HepG2 (cell line): ENCODE measurements around the gene PAM16. TPM values are rescaled to one million over a fixed set of nuclear protein-coding genes. Genes with fewer than 3 reads are reported as not detected.

Experiments
- ATAC-seq: fragments of 200-7000 bp; cut with Tn5 transposase; 3 replicates; pipeline ENCODE4 v1.9.1; 2020; ENCODE audit warnings: mild to moderate bottlenecking, moderate library complexity
- BruUV-seq: library from RNA; stranded (reverse); fragments of 400-500 nt; replicated peaks from 2 replicates; lab custom pipeline; 2021; lab: Mats Ljungman, UMichigan
- CTCF ChIA-PET: fragments of 300-600 bp; formaldehyde crosslinking; extraction: SDS; loops from one replicate; lab custom pipeline; 2021; ENCODE audit warnings: low total read pairs, inconsistent platforms, low intra/inter-chr PET ratio; lab: Yijun Ruan, JAX
- POLR2A ChIA-PET: fragments of 350-600 bp; sonication (Branson Sonifier 250); formaldehyde crosslinking; loops from one replicate; lab custom pipeline; 2020; ENCODE audit warnings: antibody characterized with exemption, inconsistent platforms; lab: Yijun Ruan, JAX
- DNase-seq: peaks from one replicate; pipeline ENCODE4 v3.0.0-alpha.2; 2015; ENCODE audit warnings: low spot score
- FAIRE-seq: peaks from 3 replicates; lab custom pipeline; 2011; peaks lifted over from hg19 to GRCh38; lab: Jason Lieb, UNC
- H2AFZ ChIP-seq: one replicate; pipeline ENCODE4 v1.6.1; 2011; ENCODE audit warnings: low read length, inconsistent platforms
- H3K27ac ChIP-seq: fragments of 300-600 bp; 3 replicates; pipeline ENCODE4 v1.8.0; 2011; ENCODE audit warnings: mixed run types, mild to moderate bottlenecking, mixed read lengths, low read length, inconsistent platforms; ENCODE audit not compliant: insufficient read depth; ENCODE audit errors: extremely low read length
- H3K27me3 ChIP-seq, 2 experiments: fragments of 200-600 bp in 1 of 2; 2 replicates in 1 of 2; 3 replicates in 1 of 2; pipeline versions ENCODE4 v1.6.0 to v1.8.0; 2011; ENCODE audit warnings: low read length in 2 of 2, mild to moderate bottlenecking in 2 of 2, moderate library complexity in 2 of 2, inconsistent platforms in 1 of 2; ENCODE audit not compliant: insufficient read depth in 2 of 2, control insufficient read depth in 1 of 2
- H3K36me3 ChIP-seq, 2 experiments: fragments of 200-600 bp in 1 of 2; replicated peaks in 1 of 2; 2 replicates in 1 of 2; 3 replicates in 1 of 2; pipeline versions ENCODE4 v1.5.1 to v1.8.0; 2011; ENCODE audit warnings: low read length in 2 of 2, inconsistent platforms in 1 of 2; ENCODE audit not compliant: insufficient read depth in 2 of 2, control insufficient read depth in 1 of 2
- H3K4me1 ChIP-seq: 2 replicates; pipeline ENCODE4 v1.5.1; 2012; ENCODE audit warnings: low read length, inconsistent platforms; ENCODE audit not compliant: insufficient read depth
- H3K4me2 ChIP-seq: 2 replicates; pipeline ENCODE4 v1.6.0; 2011; ENCODE audit warnings: low read depth, low read length, inconsistent platforms
- H3K4me3 ChIP-seq, 3 experiments: fragments of 200-600 bp in 1 of 3; sonication (generic), shearing (Covaris generic) in 1 of 3; replicated peaks in 1 of 3; 2 replicates each; pipeline ENCODE4 v1.5.1; 2011 to 2016; ENCODE audit warnings: low read length in 3 of 3, inconsistent platforms in 2 of 3, low read depth in 2 of 3, mild to moderate bottlenecking in 2 of 3, control low read depth in 1 of 3, mixed read lengths in 1 of 3; ENCODE audit not compliant: insufficient read depth in 1 of 3
- H3K79me2 ChIP-seq: one replicate; pipeline ENCODE4 v1.6.1; 2011; ENCODE audit warnings: low read length, inconsistent platforms; ENCODE audit not compliant: insufficient read depth
- H3K9ac ChIP-seq: 2 replicates; pipeline ENCODE4 v1.6.0; 2011; ENCODE audit warnings: mild to moderate bottlenecking, low read depth, low read length, inconsistent platforms; ENCODE audit not compliant: insufficient read depth
- H3K9me3 ChIP-seq: 2 replicates; pipeline ENCODE4 v1.5.1; 2012; ENCODE audit warnings: mild to moderate bottlenecking, low read length
- H4K20me1 ChIP-seq: 2 replicates; pipeline ENCODE4 v1.6.0; 2011; ENCODE audit warnings: inconsistent platforms, mild to moderate bottlenecking, low read length, moderate library complexity; ENCODE audit not compliant: insufficient read depth
- E2F1 ChIP-seq: sonication (generic); formaldehyde crosslinking; IDR thresholded peaks from 2 replicates; pipeline ENCODE4 v1.5.0; 2020; ENCODE audit warnings: missing genetic modification reagents
- PCBP1 ChIP-seq: fragments of 200-400 bp; formaldehyde crosslinking; IDR thresholded peaks from 2 replicates; pipeline ENCODE4 v1.6.1; 2017; ENCODE audit warnings: mild to moderate bottlenecking, low read depth, low read length, borderline replicate concordance
- ZFP36L2 ChIP-seq: sonication (generic); formaldehyde crosslinking; IDR thresholded peaks from 2 replicates; pipeline ENCODE4 v1.4.0; 2020; ENCODE audit warnings: missing genetic modification reagents
- ZNF256 ChIP-seq: sonication (generic); formaldehyde crosslinking; conservative IDR thresholded peaks from 2 replicates; pipeline ENCODE4 v1.4.0; 2020; ENCODE audit warnings: missing genetic modification reagents
- WGBS: methylation state at CpG from one replicate; pipeline ENCODE4 v1.1.6; 2017; ENCODE audit warnings: low lambda C conversion rate; 5-methylcytosine and 5-hydroxymethylcytosine counted together
- in situ Hi-C: cut with HindIII; loops from 2 replicates; pipeline ENCODE4 v1.10.0; 2017; ENCODE audit warnings: low pct_unique_long_range_greater_than_20kb; ENCODE audit not compliant: extremely low pct_ligation_motif_present
- intact Hi-C: fragments of 100-400 bp; cut with micrococcal nuclease; formaldehyde crosslinking; loops from one replicate; pipeline ENCODE4 v1.10.0; 2022; ENCODE audit not compliant: unreplicated experiment
- polyA plus RNA-seq, 8 experiments: library from polyadenylated mRNA; depleted of rRNA in 3 of 8; stranded (reverse) in 7 of 8; unstranded in 1 of 8; fragments of >200 nt; fragmentation: Illumina TruSeq in 4 of 8; extraction: Trizol in 4 of 8; gene quantifications; 2 replicates each; pipeline versions ENCODE4 v1.2.1 to v1.2.3, GENCODE V29; 2011 to 2016; ENCODE audit warnings: low read depth in 4 of 8, missing spikeins in 1 of 8, mixed read lengths in 1 of 8; ENCODE audit not compliant: insufficient read depth in 1 of 8
- total RNA-seq, 5 experiments: library from RNA; depleted of rRNA; stranded (reverse); fragments of >200 nt; fragmentation: Illumina TruSeq; extraction: Trizol; gene quantifications; 2 replicates each; pipeline ENCODE4 v1.2.3, GENCODE V29; 2016; ENCODE audit warnings: low read depth in 1 of 5
- TF ChIP-seq, protein P1 (sequence below): sonication (generic); formaldehyde crosslinking; IDR thresholded peaks from 2 replicates; pipeline ENCODE4 v1.5.0; 2020; ENCODE audit warnings: mild to moderate bottlenecking, missing genetic modification reagents, moderate library complexity

Gene PAM16
- total and polyA plus RNA-seq, 2 of the 13 experiments (the other 11 are each of a cell fraction or from before 2014, with no cell fraction given) = 51.5 to 51.8 TPM

DNA sequence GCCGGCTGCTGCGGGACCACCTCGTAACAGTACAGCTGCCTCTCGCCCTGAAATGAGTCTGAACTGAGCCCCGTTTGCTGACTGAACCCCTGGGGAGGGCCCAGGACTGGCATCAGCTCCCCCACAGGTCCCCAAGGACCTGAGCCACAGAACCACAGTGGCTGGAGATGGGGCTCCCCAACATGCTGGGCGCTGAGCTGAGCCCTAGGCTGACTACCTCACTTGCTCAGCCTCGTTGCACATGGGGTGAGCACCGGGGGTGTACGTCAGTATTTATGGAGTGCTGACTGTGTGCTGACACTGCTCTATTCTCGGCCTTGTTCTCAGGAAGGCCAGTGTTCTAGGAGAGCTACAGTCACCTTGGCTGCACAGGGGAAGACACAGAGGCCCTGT lies 13.9 kb upstream of the PAM16 start:
- no peaks in the 10 kb centered on the region for H3K27me3 ChIP-seq
- no peak overlapping the region for H3K9ac ChIP-seq
- ATAC-seq = no peak
- TF ChIP-seq E2F1 (no peak), ZNF256 (CRISPR knock-in tag) (no peak)
- TF ChIP-seq, protein P1, sequence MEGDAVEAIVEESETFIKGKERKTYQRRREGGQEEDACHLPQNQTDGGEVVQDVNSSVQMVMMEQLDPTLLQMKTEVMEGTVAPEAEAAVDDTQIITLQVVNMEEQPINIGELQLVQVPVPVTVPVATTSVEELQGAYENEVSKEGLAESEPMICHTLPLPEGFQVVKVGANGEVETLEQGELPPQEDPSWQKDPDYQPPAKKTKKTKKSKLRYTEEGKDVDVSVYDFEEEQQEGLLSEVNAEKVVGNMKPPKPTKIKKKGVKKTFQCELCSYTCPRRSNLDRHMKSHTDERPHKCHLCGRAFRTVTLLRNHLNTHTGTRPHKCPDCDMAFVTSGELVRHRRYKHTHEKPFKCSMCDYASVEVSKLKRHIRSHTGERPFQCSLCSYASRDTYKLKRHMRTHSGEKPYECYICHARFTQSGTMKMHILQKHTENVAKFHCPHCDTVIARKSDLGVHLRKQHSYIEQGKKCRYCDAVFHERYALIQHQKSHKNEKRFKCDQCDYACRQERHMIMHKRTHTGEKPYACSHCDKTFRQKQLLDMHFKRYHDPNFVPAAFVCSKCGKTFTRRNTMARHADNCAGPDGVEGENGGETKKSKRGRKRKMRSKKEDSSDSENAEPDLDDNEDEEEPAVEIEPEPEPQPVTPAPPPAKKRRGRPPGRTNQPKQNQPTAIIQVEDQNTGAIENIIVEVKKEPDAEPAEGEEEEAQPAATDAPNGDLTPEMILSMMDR = no peak
- ChIA-PET POLR2A (no interaction called here), CTCF (no interaction called here)
- no peak overlapping the region for H2AFZ ChIP-seq
- no peak overlapping the region for H3K4me3 ChIP-seq
- no peak overlapping the region for H3K27ac ChIP-seq
- H3K4me2 ChIP-seq = no peak overlapping the region
- in situ Hi-C loops (no loop called here), intact Hi-C loops (no loop called here)
- H3K36me3 ChIP-seq = peaks cover 0 to 1% of the 10 kb centered on the region in 2 experiments; a peak in 1 of 5 replicates
- BruUV-seq = no TSS peak
- no peaks in the 10 kb centered on the region for H3K79me2 ChIP-seq
- FAIRE-seq = no peak
- DNase-seq = no peak
- H3K4me1 ChIP-seq = peaks cover 48% of the 10 kb centered on the region
- no peaks in the 10 kb centered on the region for H3K9me3 ChIP-seq
- 100% methylated on average over 3 of the region's 10 CpGs for WGBS
- no peaks in the 10 kb centered on the region for H4K20me1 ChIP-seq

GRCh38 chr16:4364196-4365013 lies 13.3 kb upstream of the PAM16 start:
- Histone ChIP-seq H3K4me3 (no peak overlapping the region), H3K4me2 (no peak overlapping the region), H4K20me1 (no peaks in the 10 kb centered on the region), H2AFZ (no peak overlapping the region), H3K9me3 (no peaks in the 10 kb centered on the region), H3K27ac (no peak overlapping the region), H3K4me1 (peaks cover 44% of the 10 kb centered on the region), H3K27me3 (no peaks in the 10 kb centered on the region), H3K79me2 (no peaks in the 10 kb centered on the region), H3K9ac (no peak overlapping the region), H3K36me3 (peaks cover 0 to 1% of the 10 kb centered on the region in 2 experiments; a peak in 1 of 5 replicates)
- intact Hi-C loops = no loop called here
- no TSS peak for BruUV-seq
- DNase-seq = no peak
- CTCF ChIA-PET = no interaction called here
- ATAC-seq = no peak
- WGBS = 91% methylated on average over 20 of the region's 37 CpGs
- TF ChIP-seq ZFP36L2 (CRISPR knock-in tag) = no peak
- TF ChIP-seq PCBP1 = 0 out of 2 replicates have a peak, but pooled peaks have one; percentile 38
- in situ Hi-C loops = no loop called here
- POLR2A ChIA-PET = no interaction called here
- no peak for FAIRE-seq
